ENCODE measurements around the gene CX3CL1. TPM values are rescaled to one million over a fixed set of nuclear protein-coding genes. Genes with fewer than 3 reads are reported as not detected.

Gene CX3CL1
- total and polyA plus RNA-seq, 9 donors, result 2.2 to 12.2 (median 6.9) TPM

GRCh38 chr16:57354311-57354710, 18.0 kb upstream of the CX3CL1 start:
- no peak for TF ChIP-seq POLR2A (IDR thresholded peaks at IDR 0.05)
- Histone ChIP-seq H3K9me3 (no peaks in the 10 kb centered on the region), H3K4me1 (ENCODE audit: insufficient read depth) (no peaks in the 10 kb centered on the region), H3K27ac (no peak overlapping the region), H3K36me3 (no peaks in the 10 kb centered on the region), H3K27me3 (no peaks in the 10 kb centered on the region), H3K4me3 (no peak overlapping the region)
- DNase-seq, result no peak
- WGBS, 3 donors, result 79 to 89% (median 79%) methylated on average over 7 of the region's 7 CpGs
- intact Hi-C loops (cut with DNase I), result no loop called here

DNA sequence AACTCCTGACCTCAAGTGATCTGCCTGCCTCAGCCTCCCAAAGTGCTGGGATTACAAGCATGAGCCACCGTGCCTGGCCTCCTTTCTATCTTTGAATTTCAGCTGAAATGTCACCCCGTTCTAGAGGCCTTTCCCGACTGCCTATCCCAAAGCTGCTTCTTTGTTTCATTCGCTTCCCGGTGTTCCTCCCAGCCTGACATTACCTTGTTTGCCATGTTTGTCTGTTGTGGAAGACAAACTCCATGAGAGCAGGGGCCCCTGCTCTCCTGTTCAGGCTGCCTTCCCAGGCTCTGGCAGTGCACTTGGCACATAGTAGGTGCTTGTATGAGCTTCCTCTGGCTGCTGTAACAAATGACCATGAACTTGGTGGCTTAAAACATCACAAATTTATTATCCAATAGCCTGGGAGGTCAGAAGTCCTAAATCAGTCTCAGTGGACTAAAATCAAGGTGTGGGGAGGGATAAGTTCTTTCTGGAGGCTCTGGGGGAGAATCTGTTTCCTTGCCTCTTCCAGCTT, 16.3 kb upstream of the CX3CL1 start:
- H3K4me3 ChIP-seq, result no peak overlapping the region
- no peaks in the 10 kb centered on the region for H3K36me3 ChIP-seq
- no peaks in the 10 kb centered on the region for H3K9me3 ChIP-seq
- no peaks in the 10 kb centered on the region for H3K27me3 ChIP-seq
- H3K4me1 ChIP-seq (ENCODE audit: insufficient read depth), result no peaks in the 10 kb centered on the region
- intact Hi-C loops (cut with DNase I), result no loop called here
- no peak for TF ChIP-seq EP300 (IDR thresholded peaks at IDR 0.05)
- TF ChIP-seq POLR2A (IDR thresholded peaks at IDR 0.05), result no peak
- no peak for TF ChIP-seq CTCF (IDR thresholded peaks at IDR 0.05)
- H3K27ac ChIP-seq, result no peak overlapping the region
- no peak for DNase-seq
- WGBS, 3 donors, result 78 to 88% (median 81%) methylated on average over 5 of the region's 5 CpGs

DNA sequence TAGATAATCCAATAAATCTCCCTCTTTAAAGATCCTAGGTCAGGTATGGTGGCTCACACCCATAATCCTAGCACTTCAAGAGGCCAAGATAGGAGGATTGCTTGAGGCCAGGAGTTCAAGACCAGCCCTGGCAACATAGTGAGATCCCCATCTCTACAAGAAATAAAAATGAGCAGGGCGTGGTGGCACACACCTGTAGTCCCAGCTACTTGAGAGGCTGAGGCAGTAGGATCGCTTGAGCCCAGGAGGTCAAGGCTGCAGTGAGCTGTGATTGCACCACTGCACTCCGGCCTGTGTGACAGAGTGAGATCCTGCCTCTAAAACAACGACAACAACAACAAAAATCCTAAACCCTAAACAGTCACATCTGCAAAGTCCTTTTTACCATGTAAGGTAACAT, 15.7 kb upstream of the CX3CL1 start:
- no peak for DNase-seq
- intact Hi-C loops (cut with DNase I), result no loop called here
- no peaks in the 10 kb centered on the region for H3K27me3 ChIP-seq
- H3K4me1 ChIP-seq (ENCODE audit: insufficient read depth), result no peaks in the 10 kb centered on the region
- no peak overlapping the region for H3K27ac ChIP-seq
- no peak overlapping the region for H3K4me3 ChIP-seq
- H3K36me3 ChIP-seq, result no peaks in the 10 kb centered on the region
- TF ChIP-seq POLR2A (IDR thresholded peaks at IDR 0.05) (no peak), CTCF (IDR thresholded peaks at IDR 0.05) (no peak), EP300 (IDR thresholded peaks at IDR 0.05) (no peak)
- WGBS, 3 donors, result 77 to 94% (median 92%) methylated on average over 4 of the region's 4 CpGs
- H3K9me3 ChIP-seq, result no peaks in the 10 kb centered on the region

DNA sequence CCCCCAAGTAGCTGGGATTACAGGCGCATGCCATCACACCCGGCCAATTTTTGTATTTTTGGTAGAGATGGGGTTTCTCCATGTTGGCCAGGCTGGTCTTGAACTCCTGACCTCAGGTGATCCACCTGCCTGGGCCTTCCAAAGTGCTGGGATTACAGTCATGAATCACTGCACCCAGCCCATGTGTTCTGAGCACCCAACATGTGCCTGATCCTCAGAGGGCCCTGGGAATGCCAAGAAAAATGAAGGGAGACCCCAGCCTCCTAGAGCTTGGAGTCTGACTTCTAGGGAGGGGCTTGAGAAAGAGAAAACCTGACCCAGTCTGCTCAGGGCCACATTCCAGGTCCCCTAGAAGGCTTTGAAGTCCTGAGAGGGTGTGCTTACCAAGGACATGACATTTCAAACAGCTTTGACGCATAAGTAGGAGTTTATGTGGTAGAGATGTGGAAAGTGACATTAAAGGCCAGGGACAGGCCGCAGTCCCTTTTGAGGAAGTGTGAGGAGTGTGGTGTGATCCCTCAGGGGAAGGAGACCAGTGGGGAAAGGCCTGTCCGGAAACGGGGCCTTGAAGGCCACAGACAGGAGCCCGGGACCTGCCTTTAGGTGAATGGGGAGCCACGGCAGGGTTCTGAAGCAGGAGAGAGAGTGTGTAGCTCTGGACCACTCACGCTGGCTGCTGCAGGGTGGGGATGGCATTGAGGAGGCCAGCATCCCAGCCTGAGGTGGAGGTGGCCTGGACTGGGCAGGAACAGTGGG, 14.8 kb upstream of the CX3CL1 start:
- 84 to 86% (median 85%) methylated on average over 9 of the region's 9 CpGs for WGBS, 3 donors
- Histone ChIP-seq H3K9me3 (no peaks in the 10 kb centered on the region), H3K4me1 (ENCODE audit: insufficient read depth) (no peaks in the 10 kb centered on the region), H3K36me3 (no peaks in the 10 kb centered on the region), H3K27ac (no peak overlapping the region), H3K27me3 (no peaks in the 10 kb centered on the region), H3K4me3 (no peak overlapping the region)
- TF ChIP-seq CTCF (IDR thresholded peaks at IDR 0.05), result no peak
- TF ChIP-seq POLR2A (IDR thresholded peaks at IDR 0.05), result no peak
- no peak for TF ChIP-seq EP300 (IDR thresholded peaks at IDR 0.05)
- DNase-seq, result no peak
- intact Hi-C loops (cut with DNase I), result no loop called here

DNA sequence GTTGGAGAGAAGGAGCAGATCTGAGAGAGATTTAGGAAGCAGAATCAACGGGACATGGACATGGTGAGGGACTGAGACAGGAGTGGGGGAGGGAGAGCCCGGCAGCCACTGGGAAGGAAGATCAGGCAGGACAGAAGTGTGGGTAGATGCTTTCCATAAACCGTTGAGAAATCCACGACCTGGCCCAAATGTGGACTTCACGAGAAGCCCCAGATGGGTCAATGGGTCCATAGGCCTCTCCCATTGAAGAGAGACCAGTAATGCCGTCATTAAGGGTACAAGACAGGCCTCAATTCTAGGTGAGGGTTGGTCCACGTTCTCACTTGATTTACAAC, 14.2 kb upstream of the CX3CL1 start:
- Histone ChIP-seq H3K27ac (no peak overlapping the region), H3K4me1 (ENCODE audit: insufficient read depth) (no peaks in the 10 kb centered on the region), H3K9me3 (no peaks in the 10 kb centered on the region), H3K36me3 (no peaks in the 10 kb centered on the region), H3K27me3 (no peaks in the 10 kb centered on the region), H3K4me3 (no peak overlapping the region)
- 75 to 85% (median 77%) methylated on average over 7 of the region's 7 CpGs for WGBS, 3 donors
- intact Hi-C loops (cut with DNase I), result no loop called here
- TF ChIP-seq CTCF (IDR thresholded peaks at IDR 0.05) (no peak), POLR2A (IDR thresholded peaks at IDR 0.05) (no peak), EP300 (IDR thresholded peaks at IDR 0.05) (no peak)
- no peak for DNase-seq

All from ovary (tissue), 9 donors.